Measurements from ENCODE around the gene LDB1. TPM values are rescaled to one million over a fixed set of nuclear protein-coding genes. Genes with fewer than 3 reads are reported as not detected.

Gene LDB1
- total RNA-seq, 4 donors from 2014 or later, result 26.2 to 54.0 (median 27.3) TPM

DNA sequence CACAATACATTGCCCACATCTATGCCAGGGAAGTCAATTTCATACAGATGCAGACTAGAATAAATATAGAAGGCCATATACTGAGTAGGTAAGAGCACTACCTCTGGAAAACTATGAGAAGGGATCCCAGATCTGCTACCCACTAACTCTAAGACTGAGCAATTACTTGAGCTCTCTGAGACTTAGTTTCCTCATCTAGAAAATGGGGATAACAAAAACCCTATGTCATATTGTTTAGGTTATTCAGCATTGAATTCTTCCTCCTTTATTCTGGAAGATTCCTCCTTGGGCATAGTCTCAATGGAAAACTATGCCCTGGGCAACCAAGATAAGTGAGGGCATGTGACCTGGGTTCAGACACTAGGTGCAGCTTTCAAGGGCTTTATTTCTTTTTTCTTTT lies 60.2 kb downstream of the LDB1 start:
- TF ChIP-seq, protein P1, sequence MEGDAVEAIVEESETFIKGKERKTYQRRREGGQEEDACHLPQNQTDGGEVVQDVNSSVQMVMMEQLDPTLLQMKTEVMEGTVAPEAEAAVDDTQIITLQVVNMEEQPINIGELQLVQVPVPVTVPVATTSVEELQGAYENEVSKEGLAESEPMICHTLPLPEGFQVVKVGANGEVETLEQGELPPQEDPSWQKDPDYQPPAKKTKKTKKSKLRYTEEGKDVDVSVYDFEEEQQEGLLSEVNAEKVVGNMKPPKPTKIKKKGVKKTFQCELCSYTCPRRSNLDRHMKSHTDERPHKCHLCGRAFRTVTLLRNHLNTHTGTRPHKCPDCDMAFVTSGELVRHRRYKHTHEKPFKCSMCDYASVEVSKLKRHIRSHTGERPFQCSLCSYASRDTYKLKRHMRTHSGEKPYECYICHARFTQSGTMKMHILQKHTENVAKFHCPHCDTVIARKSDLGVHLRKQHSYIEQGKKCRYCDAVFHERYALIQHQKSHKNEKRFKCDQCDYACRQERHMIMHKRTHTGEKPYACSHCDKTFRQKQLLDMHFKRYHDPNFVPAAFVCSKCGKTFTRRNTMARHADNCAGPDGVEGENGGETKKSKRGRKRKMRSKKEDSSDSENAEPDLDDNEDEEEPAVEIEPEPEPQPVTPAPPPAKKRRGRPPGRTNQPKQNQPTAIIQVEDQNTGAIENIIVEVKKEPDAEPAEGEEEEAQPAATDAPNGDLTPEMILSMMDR (IDR thresholded peaks at IDR 0.05), result no peak
- TF ChIP-seq POLR2A (IDR thresholded peaks at IDR 0.05), result no peak
- no peaks in the 10 kb centered on the region for H3K9me3 ChIP-seq
- H3K27me3 ChIP-seq, result no peaks in the 10 kb centered on the region
- intact Hi-C loops (cut with DNase I), result no loop called here
- no peaks in the 10 kb centered on the region for H3K36me3 ChIP-seq
- H3K4me1 ChIP-seq, result peaks cover 2 to 19% (median 5%) of the 10 kb centered on the region in 3 donors
- DNase-seq, result no peak
- H3K4me3 ChIP-seq, result no peak overlapping the region
- no peak overlapping the region for H3K27ac ChIP-seq

Small RNA genes lying within 50 kb of the gene (small RNA-seq; reads per million reads assigned to genes)
- 0 reads per million in 4 donors for gene AL500527.1
- 0 reads per million in 4 donors for gene AL500527.2

Other genes with a start within 250 kb of the LDB1 start
- gene ARMH3, start 64.2 kb downstream of the LDB1 start, total RNA-seq, result 10 to 100 TPM; 13.3 to 17.2 (median 16.1) TPM
- 10 to 100 TPM; 22.7 to 29.4 (median 23.3) TPM for gene HPS6, start 55.0 kb downstream of the LDB1 start, total RNA-seq
- 10 to 100 TPM; 10.5 to 29.9 (median 27.2) TPM for gene PPRC1, start 12.7 kb upstream of the LDB1 start, total RNA-seq
- 10 to 100 TPM; 38.6 to 90.6 (median 83.4) TPM for gene NOLC1, start 32.0 kb upstream of the LDB1 start, total RNA-seq
- not detected for gene ELOVL3, start 105.9 kb upstream of the LDB1 start, total RNA-seq
- gene PITX3, start 121.1 kb upstream of the LDB1 start, total RNA-seq, result not detected
- gene GBF1, start 125.2 kb upstream of the LDB1 start, total RNA-seq, result 10 to 100 TPM; 22.5 to 39.0 (median 28.6) TPM